ENCODE data around the gene SHOX. TPM values are rescaled to one million over a fixed set of nuclear protein-coding genes. Genes with fewer than 3 reads are reported as not detected.

Gene SHOX
- total RNA-seq, 1 experiment from 2014 or later, result not detected

GRCh38 chrX:683576-683975 lies 53.0 kb downstream of the SHOX start:
- no peak overlapping the region for H2AFZ ChIP-seq
- H3K36me3 ChIP-seq (ENCODE audit: low read depth), result no peaks in the 10 kb centered on the region
- H3K4me2 ChIP-seq, result no peak overlapping the region
- intact Hi-C loops (cut with micrococcal nuclease; ENCODE audit: unreplicated experiment), result no loop called here
- H3K79me2 ChIP-seq (ENCODE audit: low read depth), result no peaks in the 10 kb centered on the region
- H3K27ac ChIP-seq, result no peak overlapping the region
- H3K9me3 ChIP-seq (ENCODE audit: insufficient read depth, low read depth), result no peaks in the 10 kb centered on the region
- no peaks in the 10 kb centered on the region for H4K20me1 ChIP-seq (ENCODE audit: insufficient read depth)
- no peak for DNase-seq
- TF ChIP-seq EZH2 (IDR thresholded peaks at IDR 0.05; ENCODE audit: low read depth), result no peak
- no peak for TF ChIP-seq CTCF (conservative IDR thresholded peaks at IDR 0.05)
- H3K9me2 ChIP-seq (ENCODE audit: insufficient read depth), result no peaks in the 10 kb centered on the region
- no peaks in the 10 kb centered on the region for H3F3A ChIP-seq (ENCODE audit: insufficient read depth, low read depth)
- no peak overlapping the region for H3K4me3 ChIP-seq
- H3K27me3 ChIP-seq (ENCODE audit: insufficient read depth, low read depth), result peaks cover 19% of the 10 kb centered on the region; the same call in 1 of the 2 replicates
- no TSS peak for BruUV-seq (replicated peaks)
- no peaks in the 10 kb centered on the region for H3K4me1 ChIP-seq (replicated peaks; ENCODE audit: insufficient read depth)
- POLR2A ChIA-PET (ENCODE audit: unreplicated experiment), result no interaction called here
- CTCF ChIA-PET, result no interaction called here

GRCh38 chrX:685120-686032 lies 54.8 kb downstream of the SHOX start:
- no peak overlapping the region for H3K27ac ChIP-seq
- intact Hi-C loops (cut with micrococcal nuclease; ENCODE audit: unreplicated experiment), result no loop called here
- H3K4me3 ChIP-seq, result no peak overlapping the region
- H3K36me3 ChIP-seq (ENCODE audit: low read depth), result no peaks in the 10 kb centered on the region
- H3K79me2 ChIP-seq (ENCODE audit: low read depth), result no peaks in the 10 kb centered on the region
- TF ChIP-seq CTCF (conservative IDR thresholded peaks at IDR 0.05), result no peak
- TF ChIP-seq EZH2 (IDR thresholded peaks at IDR 0.05; ENCODE audit: low read depth), result no peak
- no TSS peak for BruUV-seq (replicated peaks)
- H3K9me2 ChIP-seq (ENCODE audit: insufficient read depth), result no peaks in the 10 kb centered on the region
- H3K27me3 ChIP-seq (ENCODE audit: insufficient read depth, low read depth), result peaks cover 19% of the 10 kb centered on the region; the same call in 1 of the 2 replicates
- no peaks in the 10 kb centered on the region for H3K4me1 ChIP-seq (replicated peaks; ENCODE audit: insufficient read depth)
- ChIA-PET POLR2A (ENCODE audit: unreplicated experiment) (no interaction called here), CTCF (no interaction called here)
- no peaks in the 10 kb centered on the region for H4K20me1 ChIP-seq (ENCODE audit: insufficient read depth)
- H3K4me2 ChIP-seq, result no peak overlapping the region
- H2AFZ ChIP-seq, result no peak overlapping the region
- H3F3A ChIP-seq (ENCODE audit: insufficient read depth, low read depth), result no peaks in the 10 kb centered on the region
- H3K9me3 ChIP-seq (ENCODE audit: insufficient read depth, low read depth), result no peaks in the 10 kb centered on the region
- DNase-seq, result no peak

- H3K4me1 ChIP-seq (replicated peaks; ENCODE audit: insufficient read depth), result no peaks in the 10 kb centered on the region
- intact Hi-C loops (cut with micrococcal nuclease; ENCODE audit: unreplicated experiment), result no loop called here
- no peak overlapping the region for H3K4me3 ChIP-seq
- no peak overlapping the region for H3K4me2 ChIP-seq
- H3K79me2 ChIP-seq (ENCODE audit: low read depth), result no peaks in the 10 kb centered on the region
- H4K20me1 ChIP-seq (ENCODE audit: insufficient read depth), result no peaks in the 10 kb centered on the region
- DNase-seq, result no peak
- BruUV-seq (replicated peaks), result no TSS peak
- CTCF ChIA-PET, result no interaction called here
- H2AFZ ChIP-seq, result no peak overlapping the region
- no peaks in the 10 kb centered on the region for H3F3A ChIP-seq (ENCODE audit: insufficient read depth, low read depth)
- no peak overlapping the region for H3K27ac ChIP-seq
- H3K36me3 ChIP-seq (ENCODE audit: low read depth), result no peaks in the 10 kb centered on the region
- no peaks in the 10 kb centered on the region for H3K9me2 ChIP-seq (ENCODE audit: insufficient read depth)
- H3K9me3 ChIP-seq (ENCODE audit: insufficient read depth, low read depth), result no peaks in the 10 kb centered on the region
- H3K27me3 ChIP-seq (ENCODE audit: insufficient read depth, low read depth), result peaks cover 9% of the 10 kb centered on the region; the same call in 1 of the 2 replicates
- POLR2A ChIA-PET (ENCODE audit: unreplicated experiment), result no interaction called here
- TF ChIP-seq CTCF (conservative IDR thresholded peaks at IDR 0.05), result no peak
- TF ChIP-seq EZH2 (IDR thresholded peaks at IDR 0.05; ENCODE audit: low read depth), result no peak
These were observed 59.4 kb downstream of the SHOX start for GRCh38 chrX:689983-690382.
